GM13976 (cell line): Measurements from ENCODE around the gene FLOT2.
A peak's percentile ranks its signal among the peaks of the same experiment; 100 is the strongest.

Source experiments
- DNase-seq: peaks from one replicate; pipeline ENCODE4 v3.0.0; 2012; ENCODE audit warnings: low spot score
- CTCF ChIP-seq: IDR thresholded peaks from 2 replicates; pipeline ENCODE4 v1.5.1; 2012; ENCODE audit warnings: borderline replicate concordance, mild to moderate bottlenecking; ENCODE audit not compliant: insufficient read depth; ENCODE audit errors: extremely low read depth, missing control alignments, control extremely low read depth
- in situ Hi-C: fragments of 300-500 bp; cut with MboI; formaldehyde crosslinking; loops from one replicate; pipeline ENCODE4 v1.12.0; 2022; ENCODE audit warnings: low sequenced_read_pairs, mixed read lengths, inconsistent platforms; ENCODE audit not compliant: unreplicated experiment

Gene FLOT2

GRCh38 chr17:28896884-28897768 is at the start of gene FLOT2:
Gene FLOT2, minus strand, starts transcription at chr17:28897733. Its CDS starts 159 bp downstream, at chr17:28897574.
- peak; percentile 8 for TF ChIP-seq CTCF
- DNase-seq: peak; percentile 71
- in situ Hi-C loops: no loop called here

- in situ Hi-C loops: no loop called here
- no peak for TF ChIP-seq CTCF
- DNase-seq: no peak
These were observed 48.7 kb upstream of the FLOT2 start for GRCh38 chr17:28946239-28946638.

- in situ Hi-C loops: no loop called here
- no peak for TF ChIP-seq CTCF
These were observed 47.6 kb upstream of the FLOT2 start for GRCh38 chr17:28944862-28945741.

GRCh38 chr17:28944343-28944742 is 46.8 kb upstream of the FLOT2 start:
- no peak for DNase-seq
- in situ Hi-C loops: no loop called here
- TF ChIP-seq CTCF: no peak

More at GRCh38 chr17:28944862-28945741, 47.6 kb upstream of the FLOT2 start:
- no peak for DNase-seq

- TF ChIP-seq CTCF: no peak
- in situ Hi-C loops: no loop called here
- no peak for DNase-seq
These were observed 45.4 kb upstream of the FLOT2 start for GRCh38 chr17:28942925-28943324.

- no peak for DNase-seq
- in situ Hi-C loops: no loop called here
- TF ChIP-seq CTCF: no peak
These were observed 43.7 kb upstream of the FLOT2 start for GRCh38 chr17:28941251-28941650.
